B cell (primary cell): ENCODE measurements around the gene ADGRV1. TPM values are rescaled to one million over a fixed set of nuclear protein-coding genes. Genes with fewer than 3 reads are reported as not detected.

Source experiments
- ATAC-seq: fragments of 200-7000 bp; cut with Tn5 transposase; one replicate; pipeline ENCODE4 v1.10.0; 2021; ENCODE audit warnings: low read depth, mild to moderate bottlenecking, moderate number of reproducible peaks, moderate library complexity
- CTCF ChIA-PET: fragments of 350-600 bp; sonication (Branson Sonifier 250); formaldehyde crosslinking; loops from one replicate; lab custom pipeline; 2021; ENCODE audit warnings: antibody characterized with exemption, inconsistent platforms; lab: Charles Lee
- POLR2A ChIA-PET: fragments of 350-600 bp; sonication (Branson Sonifier 250); formaldehyde crosslinking; loops from one replicate; lab custom pipeline; 2021; ENCODE audit warnings: antibody characterized with exemption; lab: Charles Lee
- DNase-seq: peaks from one replicate; pipeline ENCODE4 v3.0.0; 2013
- H2AFZ ChIP-seq: 2 replicates; pipeline ENCODE4 v1.6.1; 2012; ENCODE audit warnings: mild to moderate bottlenecking, low read depth, low read length; ENCODE audit not compliant: insufficient read depth, poor library complexity, severe bottlenecking
- H3K27ac ChIP-seq, 2 donors: 1 replicate in 1 of 2; 2 replicates in 1 of 2; pipeline ENCODE4 v1.5.1; 2012 to 2013; ENCODE audit warnings: low read length in 2 of 2, mild to moderate bottlenecking in 2 of 2, moderate library complexity in 1 of 2
- H3K27me3 ChIP-seq, 4 experiments: fragments of 200-600 bp in 1 of 4; sonication (generic) in 1 of 4; replicated peaks in 1 of 4; 1 replicate in 2 of 4; 2 replicates in 2 of 4; pipeline versions ENCODE4 v1.6.1 to v1.7.0; 2013 to 2016; ENCODE audit warnings: low read length in 3 of 4, mild to moderate bottlenecking in 2 of 4, mixed read lengths in 1 of 4, moderate library complexity in 1 of 4; ENCODE audit not compliant: insufficient read depth in 4 of 4, control insufficient read depth in 3 of 4; ENCODE audit errors: control extremely low read depth in 1 of 4
- H3K36me3 ChIP-seq, 2 experiments: replicated peaks in 1 of 2; 1 replicate in 1 of 2; 2 replicates in 1 of 2; pipeline versions ENCODE4 v1.6.1 to v1.7.1; 2013; ENCODE audit warnings: low read length in 1 of 2; ENCODE audit not compliant: insufficient read depth in 2 of 2, control insufficient read depth in 1 of 2; ENCODE audit errors: control extremely low read depth in 1 of 2, extremely low read depth in 1 of 2
- H3K4me1 ChIP-seq, 2 donors: fragments of 200-600 bp in 1 of 2; sonication (generic) in 1 of 2; 1 replicate in 1 of 2; 2 replicates in 1 of 2; pipeline versions ENCODE4 v1.5.1 to v1.6.1; 2013 to 2017; ENCODE audit warnings: low read length in 2 of 2; ENCODE audit not compliant: control insufficient read depth in 2 of 2, insufficient read depth in 2 of 2
- H3K4me2 ChIP-seq: replicated peaks from 2 replicates; pipeline ENCODE3; 2012; ENCODE audit warnings: mild to moderate bottlenecking, low read depth, low read length; ENCODE audit not compliant: poor library complexity, severe bottlenecking
- H3K4me3 ChIP-seq, 5 experiments: fragments of 200-600 bp in 1 of 5; sonication (generic) in 1 of 5; 1 replicate in 3 of 5; 2 replicates in 2 of 5; pipeline versions ENCODE4 v1.5.1 to v1.7.0; 2011 to 2016; ENCODE audit warnings: low read length in 4 of 5, mild to moderate bottlenecking in 4 of 5, low read depth in 2 of 5, control low read depth in 1 of 5, moderate library complexity in 1 of 5; ENCODE audit not compliant: insufficient read depth in 1 of 5; ENCODE audit errors: control extremely low read depth in 1 of 5, extremely low read depth in 1 of 5
- H3K79me2 ChIP-seq: fragments of 200-600 bp; sonication (generic); one replicate; pipeline ENCODE4 v1.6.0; 2016; ENCODE audit warnings: low read length; ENCODE audit not compliant: control insufficient read depth, insufficient read depth
- H3K9ac ChIP-seq: fragments of 200-600 bp; sonication (generic); 2 replicates; pipeline ENCODE4 v1.6.1; 2017; ENCODE audit warnings: mild to moderate bottlenecking, low read length, moderate library complexity
- H3K9me3 ChIP-seq, 3 donors: one replicate each; pipeline versions ENCODE4 v1.6.1 to v1.7.1; 2013; ENCODE audit warnings: low read length in 2 of 3; ENCODE audit not compliant: control insufficient read depth in 2 of 3, insufficient read depth in 1 of 3; ENCODE audit errors: control extremely low read depth in 1 of 3
- H4K20me1 ChIP-seq: 2 replicates; pipeline ENCODE4 v1.6.0; 2012; ENCODE audit warnings: mild to moderate bottlenecking, low read length; ENCODE audit not compliant: insufficient read depth, control insufficient read depth, poor library complexity, severe bottlenecking
- H3K27ac Mint-ChIP-seq: one replicate; pipeline ENCODE4 v1.8.0; 2021; ENCODE audit warnings: mixed read lengths
- H3K27me3 Mint-ChIP-seq: one replicate; pipeline ENCODE4 v1.8.0; 2021; ENCODE audit warnings: mixed read lengths
- H3K4me1 Mint-ChIP-seq: one replicate; pipeline ENCODE4 v1.8.0; 2021; ENCODE audit warnings: mixed read lengths
- H3K4me3 Mint-ChIP-seq: one replicate; pipeline ENCODE4 v1.8.0; 2021; ENCODE audit warnings: mixed read lengths
- H3K9me3 Mint-ChIP-seq: one replicate; pipeline ENCODE4 v1.8.0; 2022; ENCODE audit warnings: mixed read lengths; ENCODE audit not compliant: insufficient read depth
- CTCF ChIP-seq: fragments of 200-600 bp; IDR thresholded peaks from one replicate; pipeline ENCODE4 v1.8.0; 2022; ENCODE audit warnings: antibody characterized with exemption, mild to moderate bottlenecking
- EZH2 ChIP-seq: IDR thresholded peaks from 2 replicates; pipeline ENCODE4 v1.6.1; 2012; ENCODE audit warnings: borderline replicate concordance, low read depth, mild to moderate bottlenecking, moderate library complexity, low read length; ENCODE audit not compliant: insufficient read depth, poor library complexity, severe bottlenecking
- WGBS: methylation state at CpG from one replicate; pipeline ENCODE4 v1.1.5; 2013; ENCODE audit warnings: missing lambda C conversion rate; ENCODE audit not compliant: insufficient coverage; 5-methylcytosine and 5-hydroxymethylcytosine counted together
- intact Hi-C: fragments of 100-400 bp; cut with micrococcal nuclease; formaldehyde crosslinking; loops from one replicate; pipeline ENCODE4 v1.10.0; 2022
- polyA plus RNA-seq: library from polyadenylated mRNA; depleted of rRNA; stranded (reverse); fragments of >200 nt; gene quantifications from 2 replicates; pipeline ENCODE4 v1.2.3, GENCODE V29; 2012
- total RNA-seq, 2 donors: library from RNA; stranded (reverse); fragments of 120-200 nt in 1 of 2; gene quantifications; 1 replicate in 1 of 2; 2 replicates in 1 of 2; pipeline versions ENCODE4 v1.2.3 to v1.2.4, GENCODE V29; 2013 to 2022

ADGRV1 gene
- total and polyA plus RNA-seq, 2 donors (not counting 1 experiment from before 2014, with no cell fraction given) = 0.07 TPM; not detected in 1

DNA sequence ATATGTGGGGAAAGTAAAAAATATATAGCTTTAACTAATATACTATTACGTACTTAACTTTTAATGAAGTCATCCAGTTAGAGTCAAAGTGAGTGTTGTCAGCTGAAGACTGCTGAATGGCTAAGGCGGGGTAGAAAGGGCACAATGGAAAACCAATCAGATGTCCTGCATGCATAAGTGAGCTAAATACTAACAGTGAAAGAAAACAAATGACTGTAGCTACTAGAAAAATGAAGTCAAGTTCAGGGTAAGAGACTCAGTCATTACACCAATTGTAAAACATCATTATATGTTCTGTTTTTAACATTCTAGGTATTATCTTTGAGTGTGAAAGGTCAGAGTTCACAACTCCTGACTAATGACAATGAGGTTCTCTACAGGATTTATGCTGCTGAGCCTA, 295.2 kb downstream of the ADGRV1 start:
- no CpG with 5 or more reads among the region's 2 CpGs for WGBS
- ATAC-seq (no peak), DNase-seq (no peak)
- POLR2A ChIA-PET = no interaction called here
- Histone ChIP-seq H3K36me3 (no peaks in the 10 kb centered on the region), H3K79me2 (no peaks in the 10 kb centered on the region), H3K4me2 (no peak overlapping the region), H3K4me3 (no peak overlapping the region), H3K27ac (no peak overlapping the region), H3K9me3 (no peaks in the 10 kb centered on the region), H3K9ac (no peak overlapping the region), H3K27me3 (no peaks in the 10 kb centered on the region), H2AFZ (no peak overlapping the region), H3K4me1 (no peaks in the 10 kb centered on the region), H4K20me1 (no peaks in the 10 kb centered on the region)
- no peak for TF ChIP-seq EZH2
- TF ChIP-seq CTCF = no peak
- intact Hi-C loops = no loop called here
- Mint-ChIP-seq H3K4me1 (no peaks in the 10 kb centered on the region), H3K9me3 (no peaks in the 10 kb centered on the region), H3K27me3 (no peaks in the 10 kb centered on the region), H3K27ac (no peak overlapping the region), H3K4me3 (no peak overlapping the region)
- CTCF ChIA-PET = interaction anchor here (2.4 kb wide), 1 partner anchor 11 kb away, joined by 11 read pairs; no protein-coding TSS in a partner anchor

GRCh38 chr5:90854169-90854568, 295.6 kb downstream of the ADGRV1 start:
- Mint-ChIP-seq H3K4me3 (no peak overlapping the region), H3K4me1 (no peaks in the 10 kb centered on the region), H3K9me3 (no peaks in the 10 kb centered on the region), H3K27me3 (no peaks in the 10 kb centered on the region), H3K27ac (no peak overlapping the region)
- ChIA-PET POLR2A (no interaction called here), CTCF (interaction anchor here (2.4 kb wide), 1 partner anchor 11 kb away, joined by 11 read pairs; no protein-coding TSS in a partner anchor)
- no peak overlapping the region for H3K4me2 ChIP-seq
- no peak overlapping the region for H3K4me3 ChIP-seq
- H3K27me3 ChIP-seq = no peaks in the 10 kb centered on the region
- no peak overlapping the region for H3K9ac ChIP-seq
- TF ChIP-seq EZH2 = no peak
- TF ChIP-seq CTCF = no peak
- ATAC-seq (no peak), DNase-seq (no peak)
- no peaks in the 10 kb centered on the region for H3K36me3 ChIP-seq
- no peak overlapping the region for H3K27ac ChIP-seq
- H4K20me1 ChIP-seq = no peaks in the 10 kb centered on the region
- no peak overlapping the region for H2AFZ ChIP-seq
- intact Hi-C loops = no loop called here
- no peaks in the 10 kb centered on the region for H3K79me2 ChIP-seq
- H3K9me3 ChIP-seq = no peaks in the 10 kb centered on the region
- H3K4me1 ChIP-seq = no peaks in the 10 kb centered on the region
- WGBS = no CpG with 5 or more reads among the region's 2 CpGs
